H9 (cell line): ENCODE measurements around the gene PCDHA1. TPM values are rescaled to one million over a fixed set of nuclear protein-coding genes. Genes with fewer than 3 reads are reported as not detected.

Experiments used
- DNase-seq: peaks from one replicate; pipeline ENCODE4 v3.0.0-alpha.2; 2017
- H2AFZ ChIP-seq: one replicate; pipeline ENCODE4 v1.6.1; 2013; ENCODE audit warnings: mild to moderate bottlenecking, low read length, control low read depth, moderate library complexity
- H2AK5ac ChIP-seq: 2 replicates; pipeline ENCODE4 v1.6.1; 2013; ENCODE audit warnings: low read length, control low read depth, mixed read lengths; ENCODE audit not compliant: insufficient read length
- H2BK120ac ChIP-seq: one replicate; pipeline ENCODE4 v1.6.1; 2013; ENCODE audit warnings: low read depth, mild to moderate bottlenecking, low read length, control low read depth, inconsistent platforms; ENCODE audit not compliant: poor library complexity, severe bottlenecking
- H2BK12ac ChIP-seq: 2 replicates; pipeline ENCODE4 v1.6.1; 2013; ENCODE audit warnings: low read length, control low read depth, mixed read lengths, low read depth; ENCODE audit not compliant: insufficient read length
- H2BK15ac ChIP-seq: 2 replicates; pipeline ENCODE4 v1.6.1; 2013; ENCODE audit warnings: low read depth, low read length, control low read depth
- H2BK20ac ChIP-seq: one replicate; pipeline ENCODE4 v1.6.1; 2013; ENCODE audit warnings: low read depth, mild to moderate bottlenecking, low read length, control low read depth, inconsistent platforms; ENCODE audit not compliant: poor library complexity, severe bottlenecking
- H2BK5ac ChIP-seq: 2 replicates; pipeline ENCODE4 v1.6.1; 2013; ENCODE audit warnings: low read length, control low read depth, mixed read lengths; ENCODE audit not compliant: insufficient read length
- H3K14ac ChIP-seq: 2 replicates; pipeline ENCODE4 v1.6.1; 2013; ENCODE audit warnings: low read length, control low read depth; ENCODE audit not compliant: insufficient read depth
- H3K18ac ChIP-seq: 2 replicates; pipeline ENCODE4 v1.6.1; 2013; ENCODE audit warnings: low read depth, mild to moderate bottlenecking, mixed read lengths, low read length, control low read depth; ENCODE audit not compliant: insufficient read length
- H3K23ac ChIP-seq: 2 replicates; pipeline ENCODE4 v1.6.1; 2013; ENCODE audit warnings: low read length, control low read depth, mixed read lengths, low read depth; ENCODE audit not compliant: insufficient read length
- H3K23me2 ChIP-seq: 2 replicates; pipeline ENCODE4 v1.6.1; 2013; ENCODE audit warnings: low read depth, mild to moderate bottlenecking, mixed read lengths, low read length, control low read depth; ENCODE audit not compliant: insufficient read length, poor library complexity, severe bottlenecking
- H3K27ac ChIP-seq: 2 replicates; pipeline ENCODE4 v1.5.1; 2013; ENCODE audit warnings: low read length, control low read depth, mixed read lengths, low read depth; ENCODE audit not compliant: insufficient read length
- H3K27me3 ChIP-seq: 2 replicates; pipeline ENCODE4 v1.6.1; 2013; ENCODE audit warnings: low read length, control low read depth, inconsistent platforms; ENCODE audit not compliant: insufficient read depth
- H3K4ac ChIP-seq: 2 replicates; pipeline ENCODE4 v1.6.1; 2013; ENCODE audit warnings: low read depth, mild to moderate bottlenecking, control low read depth, inconsistent platforms, low read length, moderate library complexity
- H3K4me1 ChIP-seq: 2 replicates; pipeline ENCODE4 v1.6.1; 2013; ENCODE audit warnings: low read length, control low read depth, inconsistent platforms; ENCODE audit not compliant: insufficient read depth
- H3K4me2 ChIP-seq: 2 replicates; pipeline ENCODE4 v1.6.1; 2013; ENCODE audit warnings: low read length, control low read depth, mixed read lengths; ENCODE audit not compliant: insufficient read length, insufficient read depth
- H3K56ac ChIP-seq: 2 replicates; pipeline ENCODE4 v1.6.1; 2013; ENCODE audit warnings: low read depth, mild to moderate bottlenecking, mixed read lengths, low read length, control low read depth; ENCODE audit not compliant: insufficient read length
- H3K79me1 ChIP-seq: 2 replicates; pipeline ENCODE4 v1.6.1; 2013; ENCODE audit warnings: low read depth, mild to moderate bottlenecking, moderate library complexity, low read length, control low read depth, inconsistent platforms; ENCODE audit not compliant: insufficient read depth, poor library complexity, severe bottlenecking
- H3K79me2 ChIP-seq: 2 replicates; pipeline ENCODE4 v1.6.1; 2013; ENCODE audit warnings: low read length, control low read depth, inconsistent platforms; ENCODE audit not compliant: insufficient read depth
- H3K9ac ChIP-seq: 2 replicates; pipeline ENCODE4 v1.6.1; 2013; ENCODE audit warnings: low read length, control low read depth, mixed read lengths; ENCODE audit not compliant: insufficient read length; ENCODE audit errors: extremely low read depth
- H3K9me3 ChIP-seq: one replicate; pipeline ENCODE4 v1.6.1; 2013; ENCODE audit warnings: low read depth, low read length, inconsistent platforms; ENCODE audit not compliant: control insufficient read depth
- H3T11ph ChIP-seq: one replicate; pipeline ENCODE4 v1.6.1; 2013; ENCODE audit warnings: mild to moderate bottlenecking, low read length, control low read depth, inconsistent platforms
- H4K20me1 ChIP-seq: one replicate; pipeline ENCODE4 v1.6.1; 2013; ENCODE audit not compliant: control insufficient read depth, insufficient read length, insufficient read depth
- H4K5ac ChIP-seq: 2 replicates; pipeline ENCODE4 v1.6.1; 2013; ENCODE audit warnings: low read depth, mild to moderate bottlenecking, mixed read lengths, low read length, control low read depth; ENCODE audit not compliant: insufficient read length
- H4K8ac ChIP-seq: replicated peaks from 2 replicates; pipeline ENCODE4 v1.6.1; 2013; ENCODE audit warnings: low read length, control low read depth, mixed read lengths, low read depth; ENCODE audit not compliant: insufficient read length
- H4K91ac ChIP-seq: 2 replicates; pipeline ENCODE4 v1.6.1; 2013; ENCODE audit warnings: low read depth, mild to moderate bottlenecking, moderate library complexity, mixed read lengths, low read length, control low read depth; ENCODE audit not compliant: insufficient read length
- H3K27ac Mint-ChIP-seq, 3 experiments: 2 replicates in 2 of 3; 3 replicates in 1 of 3; pipeline ENCODE4 v1.8.0; 2020 to 2021; ENCODE audit warnings: mixed read lengths in 3 of 3, mild to moderate bottlenecking in 1 of 3, moderate library complexity in 1 of 3
- H3K27me3 Mint-ChIP-seq: 2 replicates; pipeline ENCODE4 v1.8.0; 2021; ENCODE audit warnings: low read depth, mild to moderate bottlenecking, moderate library complexity, mixed read lengths
- H3K36me3 Mint-ChIP-seq, 3 experiments: 2 replicates in 2 of 3; 3 replicates in 1 of 3; pipeline ENCODE4 v1.8.0; 2020 to 2021; ENCODE audit warnings: low read depth in 3 of 3, mixed read lengths in 3 of 3; ENCODE audit not compliant: insufficient read depth in 1 of 3
- H3K4me1 Mint-ChIP-seq, 2 experiments: 2 replicates each; pipeline ENCODE4 v1.8.0; 2020; ENCODE audit warnings: mixed read lengths in 2 of 2
- H3K4me3 Mint-ChIP-seq, 2 experiments: 2 replicates in 1 of 2; 3 replicates in 1 of 2; pipeline ENCODE4 v1.8.0; 2020 to 2021; ENCODE audit warnings: mild to moderate bottlenecking in 2 of 2, mixed read lengths in 2 of 2, moderate library complexity in 1 of 2
- H3K9me3 Mint-ChIP-seq, 2 experiments: 2 replicates in 1 of 2; 3 replicates in 1 of 2; pipeline ENCODE4 v1.8.0; 2020; ENCODE audit warnings: mild to moderate bottlenecking in 2 of 2, mixed read lengths in 2 of 2, moderate library complexity in 1 of 2
- CTCF ChIP-seq: fragments of 200-600 bp; sonication (generic); conservative IDR thresholded peaks from 3 replicates; pipeline ENCODE4 v1.8.0; 2021; ENCODE audit warnings: antibody characterized with exemption, mild to moderate bottlenecking
- WGBS: extraction: QIAGEN DNeasy Blood & Tissue Kit; methylation state at CpG from one replicate; pipeline ENCODE4 v1.1.7; 2013; ENCODE audit warnings: missing lambda C conversion rate, low lambda C conversion rate, mixed read lengths; ENCODE audit not compliant: insufficient read length; ENCODE audit errors: extremely low coverage; 5-methylcytosine and 5-hydroxymethylcytosine counted together
- total RNA-seq: library from RNA; stranded (reverse); gene quantifications from 2 replicates; pipeline ENCODE4 v1.2.1, GENCODE V29; 2021

PCDHA1 gene
- total RNA-seq, 1 experiment from 2014 or later = 0.61 TPM

- H4K8ac ChIP-seq = no peak overlapping the region
- no peak overlapping the region for H3K4me2 ChIP-seq
- no peaks in the 10 kb centered on the region for H4K20me1 ChIP-seq
- H3K9me3 Mint-ChIP-seq = no peaks in the 10 kb centered on the region
- no peak overlapping the region for H2BK20ac ChIP-seq
- no peaks in the 10 kb centered on the region for H3K27me3 Mint-ChIP-seq
- H2BK120ac ChIP-seq = no peak overlapping the region
- no peak for TF ChIP-seq CTCF
- H3K9ac ChIP-seq = no peak overlapping the region
- H3K4me1 ChIP-seq = peaks cover 13% of the 10 kb centered on the region
- H3K9me3 ChIP-seq = no peaks in the 10 kb centered on the region
- peaks cover 0 to 5% (median 0%) of the 10 kb centered on the region in 3 experiments; a peak in 2 of 7 replicates for H3K36me3 Mint-ChIP-seq
- no peak overlapping the region for H3K23ac ChIP-seq
- no peak overlapping the region for H3K18ac ChIP-seq
- peaks cover 35 to 37% of the 10 kb centered on the region in 2 experiments for H3K4me1 Mint-ChIP-seq
- no peaks in the 10 kb centered on the region for H3K27me3 ChIP-seq
- H2BK12ac ChIP-seq = no peak overlapping the region
- H2AFZ ChIP-seq = no peak overlapping the region
- WGBS = no CpG with 5 or more reads among the region's 5 CpGs
- no peak overlapping the region for H2AK5ac ChIP-seq
- H3K56ac ChIP-seq = no peak overlapping the region
- no peak overlapping the region for H3K4me3 Mint-ChIP-seq
- H4K5ac ChIP-seq = no peak overlapping the region
- H3K27ac ChIP-seq = no peak overlapping the region
- H3K79me1 ChIP-seq = no peaks in the 10 kb centered on the region
- H2BK15ac ChIP-seq = no peak overlapping the region
- H4K91ac ChIP-seq = no peak overlapping the region
- no peaks in the 10 kb centered on the region for H3K79me2 ChIP-seq
- no peak overlapping the region for H3T11ph ChIP-seq
- no peaks in the 10 kb centered on the region for H3K23me2 ChIP-seq
- DNase-seq = no peak
- no peak overlapping the region for H2BK5ac ChIP-seq
- no peak overlapping the region for H3K14ac ChIP-seq
- no peak overlapping the region; a peak in 1 of 7 replicates for H3K27ac Mint-ChIP-seq
- H3K4ac ChIP-seq = no peak overlapping the region
Observed at GRCh38 chr5:140982083-140982716, 196.3 kb downstream of the PCDHA1 start.
